H1 (cell line): ENCODE measurements around the gene SGMS1. TPM values are rescaled to one million over a fixed set of nuclear protein-coding genes. Genes with fewer than 3 reads are reported as not detected.

Experiments used
- CTCF ChIA-PET: fragments of 300-600 bp; sonication (Branson Sonifier 250); formaldehyde crosslinking; loops from one replicate; lab custom pipeline; 2021; ENCODE audit not compliant: partially characterized antibody; lab: Charles Lee
- POLR2A ChIA-PET: fragments of 300-600 bp; sonication (Branson Sonifier 250); formaldehyde crosslinking; loops from one replicate; lab custom pipeline; 2021; ENCODE audit warnings: inconsistent platforms; ENCODE audit not compliant: partially characterized antibody; lab: Charles Lee
- DNase-seq, 2 experiments: peaks; one replicate each; pipeline versions ENCODE4 v3.0.0 to v3.0.0-alpha.2; 2010 to 2022; ENCODE audit warnings: low spot score in 2 of 2, low read depth in 1 of 2, mixed read lengths in 1 of 2
- FAIRE-seq: peaks from 2 replicates; lab custom pipeline; 2011; peaks lifted over from hg19 to GRCh38; lab: Jason Lieb, UNC
- H2AFZ ChIP-seq: 2 replicates; pipeline ENCODE4 v1.8.1; 2012; ENCODE audit warnings: low read length, inconsistent platforms
- H2AK5ac ChIP-seq: 2 replicates; pipeline ENCODE4 v1.6.1; 2013; ENCODE audit warnings: low read depth, low read length
- H2BK120ac ChIP-seq: replicated peaks from 2 replicates; pipeline ENCODE3; 2013; ENCODE audit warnings: low read depth, low read length, inconsistent platforms
- H2BK12ac ChIP-seq: 2 replicates; pipeline ENCODE4 v1.6.1; 2013; ENCODE audit warnings: low read depth, low read length
- H2BK15ac ChIP-seq: 2 replicates; pipeline ENCODE4 v1.6.1; 2013; ENCODE audit warnings: low read length
- H2BK20ac ChIP-seq: 2 replicates; pipeline ENCODE4 v1.6.1; 2013; ENCODE audit warnings: low read length
- H2BK5ac ChIP-seq: 2 replicates; pipeline ENCODE4 v1.6.1; 2013; ENCODE audit warnings: low read depth, low read length
- H3K14ac ChIP-seq: 2 replicates; pipeline ENCODE4 v1.6.1; 2013; ENCODE audit warnings: inconsistent platforms; ENCODE audit not compliant: insufficient read length
- H3K18ac ChIP-seq: 2 replicates; pipeline ENCODE4 v1.6.1; 2013; ENCODE audit warnings: low read length; ENCODE audit errors: extremely low read depth
- H3K23ac ChIP-seq: 2 replicates; pipeline ENCODE4 v1.6.1; 2013; ENCODE audit warnings: inconsistent platforms; ENCODE audit not compliant: insufficient read length
- H3K23me2 ChIP-seq: 2 replicates; pipeline ENCODE4 v1.6.1; 2013; ENCODE audit warnings: low read depth, low read length
- H3K27ac ChIP-seq: 2 replicates; pipeline ENCODE4 v1.6.1; 2011; ENCODE audit warnings: low read depth, low read length, inconsistent platforms
- H3K27me3 ChIP-seq, 4 experiments: replicated peaks in 1 of 4; 1 replicate in 1 of 4; 2 replicates in 3 of 4; pipeline versions ENCODE4 v1.6.1 to v1.8.1; 2011 to 2013; ENCODE audit warnings: low read length in 3 of 4, mild to moderate bottlenecking in 3 of 4, inconsistent platforms in 2 of 4, mixed read lengths in 2 of 4, moderate library complexity in 1 of 4; ENCODE audit not compliant: control insufficient read depth in 3 of 4, insufficient read depth in 3 of 4; ENCODE audit errors: extremely low read depth in 1 of 4
- H3K36me3 ChIP-seq, 4 experiments: 2 replicates each; pipeline versions ENCODE4 v1.6.1 to v1.8.1; 2011 to 2013; ENCODE audit warnings: mild to moderate bottlenecking in 4 of 4, low read length in 3 of 4, moderate library complexity in 2 of 4, control low read depth in 1 of 4, inconsistent platforms in 1 of 4; ENCODE audit not compliant: insufficient read depth in 4 of 4, control insufficient read depth in 2 of 4
- H3K4ac ChIP-seq: replicated peaks from 2 replicates; pipeline ENCODE3; 2013; ENCODE audit warnings: low read length, low read depth, mixed read lengths, inconsistent platforms; ENCODE audit not compliant: insufficient read length
- H3K4me1 ChIP-seq, 4 experiments: replicated peaks in 1 of 4; 1 replicate in 1 of 4; 2 replicates in 3 of 4; pipeline versions ENCODE4 v1.6.1 to v1.8.1; 2011 to 2013; ENCODE audit warnings: low read length in 3 of 4, inconsistent platforms in 2 of 4, mixed read lengths in 1 of 4; ENCODE audit not compliant: insufficient read depth in 4 of 4, control insufficient read depth in 3 of 4
- H3K4me2 ChIP-seq, 2 experiments: 2 replicates each; pipeline versions ENCODE4 v1.6.1 to v1.8.1; 2011 to 2013; ENCODE audit warnings: low read depth in 2 of 2, low read length in 2 of 2, control low read depth in 1 of 2, inconsistent platforms in 1 of 2, mild to moderate bottlenecking in 1 of 2; ENCODE audit not compliant: insufficient read depth in 1 of 2
- H3K4me3 ChIP-seq, 4 experiments: fragments of 200-600, 300-600 bp in 1 of 4; sonication (generic), shearing (Covaris generic), sonication (Bioruptor Twin) in 1 of 4; 2 replicates each; pipeline versions ENCODE4 v1.5.1 to v1.8.1; 2011 to 2016; ENCODE audit warnings: low read length in 4 of 4, low read depth in 3 of 4, control low read depth in 2 of 4, inconsistent platforms in 2 of 4, mild to moderate bottlenecking in 2 of 4, mixed read lengths in 1 of 4, moderate library complexity in 1 of 4; ENCODE audit not compliant: insufficient read depth in 2 of 4; ENCODE audit errors: extremely low read depth in 1 of 4
- H3K56ac ChIP-seq: replicated peaks from 2 replicates; pipeline ENCODE3; 2013; ENCODE audit warnings: low read depth, mild to moderate bottlenecking, mixed read lengths, low read length, inconsistent platforms; ENCODE audit not compliant: insufficient read length
- H3K79me1 ChIP-seq: 2 replicates; pipeline ENCODE4 v1.6.1; 2013; ENCODE audit warnings: low read depth, low read length, control low read depth
- H3K79me2 ChIP-seq, 2 experiments: 2 replicates each; pipeline versions ENCODE4 v1.6.1 to v1.8.1; 2012 to 2013; ENCODE audit warnings: low read length in 2 of 2, mild to moderate bottlenecking in 2 of 2, inconsistent platforms in 1 of 2; ENCODE audit not compliant: insufficient read depth in 2 of 2, control insufficient read depth in 1 of 2
- H3K9ac ChIP-seq, 4 experiments: replicated peaks in 1 of 4; 1 replicate in 1 of 4; 2 replicates in 3 of 4; pipeline versions ENCODE4 v1.6.1 to v1.8.1; 2011 to 2013; ENCODE audit warnings: low read depth in 3 of 4, low read length in 3 of 4, control low read depth in 2 of 4, mild to moderate bottlenecking in 2 of 4, moderate library complexity in 2 of 4, inconsistent platforms in 1 of 4; ENCODE audit errors: extremely low read depth in 1 of 4
- H3K9me3 ChIP-seq, 2 experiments: 2 replicates each; pipeline versions ENCODE4 v1.6.1 to v1.8.1; 2012 to 2013; ENCODE audit warnings: mild to moderate bottlenecking in 2 of 2, moderate library complexity in 2 of 2, control low read depth in 1 of 2, inconsistent platforms in 1 of 2, low read depth in 1 of 2, low read length in 1 of 2, mixed read lengths in 1 of 2; ENCODE audit not compliant: insufficient read depth in 2 of 2
- H4K20me1 ChIP-seq, 2 experiments: replicated peaks in 1 of 2; 2 replicates each; pipeline versions ENCODE3 to v1.8.1; 2011 to 2013; ENCODE audit warnings: inconsistent platforms in 2 of 2, low read length in 2 of 2, mild to moderate bottlenecking in 1 of 2; ENCODE audit not compliant: insufficient read depth in 2 of 2, control insufficient read depth in 1 of 2
- H4K5ac ChIP-seq: 2 replicates; pipeline ENCODE4 v1.6.1; 2013; ENCODE audit warnings: low read length, low read depth, mixed read lengths, inconsistent platforms; ENCODE audit not compliant: insufficient read length
- H4K8ac ChIP-seq: 2 replicates; pipeline ENCODE4 v1.8.0; 2013; ENCODE audit warnings: mild to moderate bottlenecking, moderate library complexity, low read length, inconsistent platforms; ENCODE audit not compliant: insufficient read depth; ENCODE audit errors: extremely low read depth
- H4K91ac ChIP-seq: replicated peaks from 2 replicates; pipeline ENCODE3; 2013; ENCODE audit warnings: low read length, mixed read lengths, inconsistent platforms; ENCODE audit not compliant: insufficient read length
- BCL11A ChIP-seq, 2 experiments: IDR thresholded peaks; one replicate each; pipeline ENCODE4 v1.6.1; 2011; ENCODE audit warnings: low read depth in 2 of 2, low read length in 2 of 2, mild to moderate bottlenecking in 2 of 2
- MAFK ChIP-seq: IDR thresholded peaks from 2 replicates; pipeline ENCODE4 v1.6.1; 2012; ENCODE audit warnings: low read depth, mild to moderate bottlenecking, improper control_type of control experiment, low read length
- RFX5 ChIP-seq: IDR thresholded peaks from 2 replicates; pipeline ENCODE4 v1.6.1; 2011; ENCODE audit warnings: low read depth, low read length, improper control_type of control experiment, borderline replicate concordance
- SIRT6 ChIP-seq: IDR thresholded peaks from one replicate; pipeline ENCODE4 v1.7.1; 2012; ENCODE audit warnings: low read length, inconsistent platforms
- SP2 ChIP-seq: IDR thresholded peaks from 2 replicates; pipeline ENCODE4 v1.6.1; 2012; ENCODE audit warnings: mild to moderate bottlenecking, low read length, inconsistent platforms
- YY1 ChIP-seq: IDR thresholded peaks from 2 replicates; pipeline ENCODE4 v1.6.1; 2011; ENCODE audit warnings: low read depth, mild to moderate bottlenecking, low read length
- ZNF274 ChIP-seq: IDR thresholded peaks from 2 replicates; pipeline ENCODE4 v1.7.0; 2012; ENCODE audit warnings: low read length, borderline replicate concordance; ENCODE audit errors: extremely low read depth
- WGBS, 2 experiments: shearing (Covaris generic) in 1 of 2; methylation state at CpG; one replicate each; pipeline versions ENCODE4 v1.1.6 to v1.1.7; 2013 to 2015; ENCODE audit warnings: low lambda C conversion rate in 2 of 2, mixed read lengths in 2 of 2, inconsistent platforms in 1 of 2, low coverage in 1 of 2, missing lambda C conversion rate in 1 of 2; ENCODE audit not compliant: insufficient replicate concordance in 2 of 2, insufficient coverage in 1 of 2, insufficient read length in 1 of 2; ENCODE audit errors: extremely low coverage in 1 of 2, missing lambda C conversion rate in 1 of 2; 5-methylcytosine and 5-hydroxymethylcytosine counted together
- polyA plus RNA-seq, 7 experiments: library from polyadenylated mRNA; depleted of rRNA in 3 of 7; stranded (reverse) in 5 of 7; unstranded in 2 of 7; fragments of >200 nt in 5 of 7; fragments of 200-250 nt in 2 of 7; gene quantifications; 1 replicate in 5 of 7; 2 replicates in 1 of 7; 4 replicates in 1 of 7; pipeline versions ENCODE4 v1.2.1 to v1.2.3, GENCODE V29; 2011 to 2013; ENCODE audit warnings: missing spikeins in 2 of 7, mixed read lengths in 2 of 7
- total RNA-seq: library from RNA; stranded (reverse); fragmentation: NEBNext Ultra II Directional; extraction: Animal tissue kit (Norgen Biotek cat#: 25700); gene quantifications from 2 replicates; pipeline ENCODE4 v1.2.1, GENCODE V29; 2021

SGMS1 gene
- total and polyA plus RNA-seq, 2 of the 8 experiments (the other 6 are each of a cell fraction or from before 2014, with no cell fraction given): 6.0 to 15.6 TPM

DNA sequence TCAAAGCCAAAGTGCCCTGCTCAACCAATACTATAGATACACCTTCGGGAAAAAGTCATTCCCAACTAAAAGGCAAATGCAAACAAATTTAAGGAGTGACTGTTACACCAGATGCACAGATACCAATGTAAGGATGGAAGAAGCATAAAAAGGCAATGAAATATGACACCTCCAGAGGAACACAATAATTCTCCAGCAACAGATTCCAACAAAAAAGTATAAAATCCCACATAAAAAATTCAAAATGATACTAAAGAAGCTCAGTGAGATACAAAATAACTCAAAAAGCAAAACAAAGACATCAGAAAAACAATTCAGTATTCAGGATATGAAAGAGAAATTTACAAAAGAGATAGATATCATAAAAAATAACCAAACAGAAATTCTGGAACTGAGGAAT is 328.4 kb downstream of the SGMS1 start:
- Histone ChIP-seq H3K36me3 (no peaks in the 10 kb centered on the region), H2BK5ac (no peak overlapping the region), H3K79me2 (no peaks in the 10 kb centered on the region), H2BK12ac (no peak overlapping the region), H3K18ac (no peak overlapping the region), H2AFZ (no peak overlapping the region), H3K23me2 (no peaks in the 10 kb centered on the region), H4K20me1 (no peaks in the 10 kb centered on the region), H3K4me2 (no peak overlapping the region), H3K56ac (no peak overlapping the region), H3K27me3 (no peaks in the 10 kb centered on the region), H4K5ac (no peak overlapping the region), H4K91ac (no peak overlapping the region), H3K23ac (no peak overlapping the region), H3K14ac (no peak overlapping the region), H2BK120ac (no peak overlapping the region), H3K79me1 (no peaks in the 10 kb centered on the region), H3K4me1 (no peaks in the 10 kb centered on the region), H3K4me3 (no peak overlapping the region), H3K27ac (no peak overlapping the region), H3K9ac (no peak overlapping the region), H2AK5ac (no peak overlapping the region), H2BK20ac (no peak overlapping the region), H3K4ac (no peak overlapping the region), H2BK15ac (no peak overlapping the region), H4K8ac (no peak overlapping the region), H3K9me3 (no peaks in the 10 kb centered on the region)
- POLR2A ChIA-PET: no interaction called here
- FAIRE-seq (no peak), DNase-seq (no peak)
- no peak for TF ChIP-seq RFX5
- no peak for TF ChIP-seq MAFK
- TF ChIP-seq SP2: no peak
- no peak for TF ChIP-seq ZNF274
- TF ChIP-seq YY1: no peak
- TF ChIP-seq BCL11A (IDR thresholded peaks at IDR 0.05; ENCODE audit: low read depth in 2 of 2, low read length in 2 of 2): no peak
- no peak for TF ChIP-seq SIRT6
- CTCF ChIA-PET: interaction anchor here (1.5 kb wide), 1 partner anchor 16 kb away, joined by 6 read pairs; no protein-coding TSS in a partner anchor
- 93% methylated on average over 1 of the region's 1 CpG; no CpG with 5 or more reads in 1 of the 2 experiments for WGBS, 2 experiments
